Left ventricle myocardium superior (tissue), 1 donor: ENCODE data around the gene SNX4. TPM values are rescaled to one million over a fixed set of nuclear protein-coding genes. Genes with fewer than 3 reads are reported as not detected.
"Not testable (repeated sequence)": the region's sequence is repeated elsewhere in the genome, so short reads cannot be mapped to it uniquely, and the experiment has no call there.

Experiments used
- ATAC-seq: fragments of 200-7000 bp; cut with Tn5 transposase; one replicate; pipeline ENCODE4 v1.9.1; 2020; ENCODE audit warnings: mild to moderate bottlenecking, moderate library complexity
- DNase-seq: peaks from one replicate; pipeline ENCODE4 v3.0.0-alpha.2; 2020
- intact Hi-C: fragments of 100-400 bp; cut with micrococcal nuclease; formaldehyde crosslinking; loops from one replicate; pipeline ENCODE4 v1.11.0; 2022
- long read RNA-seq: library from polyadenylated mRNA; unstranded; transcript quantifications from one replicate; pipeline ENCODE4 v2.0.0, GENCODE V29; 2021
- total RNA-seq: library from RNA; stranded (reverse); fragmentation: NEBNext Ultra II Directional; extraction: Animal tissue kit (Norgen Biotek cat#: 25700); gene quantifications from one replicate; pipeline ENCODE4 v1.2.1, GENCODE V29; 2021
- donor health status: DM: no; HTN: yes; CAD: no; lungs with severe emphysema.

SNX4 gene
- 17.9 TPM for total RNA-seq
- long read RNA-seq, transcript SNX4-201 (14 exons, 2,513 nt): major isoform, 46 of 58 reads
- long read RNA-seq, partial matches to known transcripts: 0 of 58 reads
- long read RNA-seq, other reads (novel, unspliced or antisense): 12 of 58 reads

GRCh38 chr3:125519678-125520562, at the start of gene SNX4:
Gene SNX4, minus strand, starts transcription at chr3:125520202. Its CDS starts 30 bp downstream, at chr3:125520172.
- DNase-seq (peak; percentile 97), ATAC-seq (peak; percentile 99)
- intact Hi-C loops: no loop called here

DNA sequence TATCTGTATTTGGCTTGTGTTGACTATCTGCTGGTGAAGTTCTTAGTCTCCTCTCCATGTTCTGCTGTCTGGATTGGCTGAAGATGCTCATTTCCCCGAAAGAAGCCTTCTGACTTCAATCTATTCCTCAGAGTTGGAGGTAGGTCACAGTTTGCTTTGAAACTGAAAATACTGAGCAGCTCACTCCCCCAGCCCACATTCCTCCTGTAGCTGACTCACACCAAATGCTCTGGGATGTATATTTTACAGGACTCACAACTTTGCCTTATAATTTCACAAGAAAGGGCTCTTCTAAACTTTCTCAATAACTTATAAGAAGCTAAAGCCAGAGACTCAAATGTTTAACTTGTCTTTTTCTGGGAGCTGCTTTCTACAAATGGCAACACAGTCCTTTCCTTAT, 36.3 kb upstream of the SNX4 start:
- DNase-seq (no peak), ATAC-seq (no peak)
- intact Hi-C loops: no loop called here

- ATAC-seq: no peak
- intact Hi-C loops: no loop called here
- no peak for DNase-seq
Observed at GRCh38 chr3:125552401-125552800, 32.4 kb upstream of the SNX4 start.

- intact Hi-C loops: no loop called here
- DNase-seq (no peak), ATAC-seq (no peak)
Observed at GRCh38 chr3:125528920-125529319, 8.9 kb upstream of the SNX4 start.

- intact Hi-C loops: no loop called here
- no peak for DNase-seq
- no peak for ATAC-seq
Observed at GRCh38 chr3:125525153-125525552, 5.2 kb upstream of the SNX4 start.

DNA sequence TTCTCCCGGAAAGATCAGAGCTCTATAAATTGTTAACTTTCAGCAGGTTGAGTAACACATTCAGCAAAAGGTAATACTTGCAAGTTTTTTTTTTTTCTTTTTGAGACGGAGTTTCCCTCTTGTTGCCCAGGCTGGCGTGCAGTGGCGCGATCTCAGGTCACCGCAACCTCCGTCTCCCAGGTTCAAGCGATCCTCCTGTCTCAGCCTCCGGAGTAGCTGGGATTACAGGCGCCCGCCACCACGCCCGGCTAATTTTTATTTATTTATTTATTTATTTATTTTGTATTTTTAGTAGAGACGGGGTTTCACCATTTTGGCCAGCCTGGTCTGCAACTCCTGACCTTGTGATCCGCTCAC, 539 bp upstream of the SNX4 start:
- ATAC-seq, DNase-seq, intact Hi-C loops: not testable (repeated sequence)

DNA sequence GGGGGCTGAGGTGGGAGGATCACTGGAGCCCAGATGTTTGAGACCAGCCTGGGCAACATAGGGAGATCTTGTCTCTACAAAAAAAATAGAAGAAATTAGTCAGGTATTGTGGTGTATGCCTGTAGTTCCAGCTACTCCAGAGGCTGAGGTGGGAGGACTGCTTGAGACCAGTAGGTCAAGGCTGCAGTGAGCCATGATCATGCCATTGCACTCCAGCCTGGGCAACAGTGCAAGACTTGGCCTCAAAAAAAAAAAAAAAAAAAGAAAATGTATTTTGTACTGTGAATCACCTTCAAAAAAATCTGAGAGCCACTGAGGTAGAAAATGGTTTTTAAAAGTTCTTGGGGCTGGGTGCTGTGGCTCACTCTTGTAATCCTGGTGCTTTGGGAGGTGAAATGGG, 4.6 kb downstream of the SNX4 start:
- intact Hi-C loops: no loop called here
- DNase-seq (no peak), ATAC-seq (no peak)

DNA sequence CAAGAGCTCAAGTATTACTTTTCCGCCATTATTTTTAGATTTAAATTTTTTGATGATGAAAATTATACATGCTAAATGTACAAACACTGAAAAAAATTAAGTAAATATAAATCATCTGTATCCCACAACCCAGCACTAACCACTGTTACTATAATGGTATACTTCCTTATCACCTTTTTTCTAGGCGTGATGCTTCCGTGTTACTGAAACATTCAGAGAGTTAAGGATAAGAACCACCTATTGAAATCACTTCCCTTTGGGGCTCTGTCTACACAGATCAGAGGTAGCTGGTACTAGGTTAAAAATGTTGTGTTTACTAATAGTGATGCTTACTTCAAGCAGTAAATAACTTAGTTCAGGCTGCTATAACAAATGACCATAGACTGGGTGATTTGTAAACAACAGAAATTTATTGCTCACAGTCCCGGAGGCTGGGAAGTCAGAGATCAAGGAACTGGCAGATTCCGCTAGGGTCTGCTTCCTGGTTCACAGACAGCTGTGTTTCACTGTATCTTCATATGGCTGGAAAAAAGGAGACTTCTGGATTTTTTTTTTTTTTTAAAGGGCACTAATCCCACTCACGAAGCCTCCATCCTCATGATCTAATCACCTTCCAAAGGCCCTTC, 6.4 kb downstream of the SNX4 start:
- DNase-seq (no peak), ATAC-seq (no peak)
- intact Hi-C loops: no loop called here

DNA sequence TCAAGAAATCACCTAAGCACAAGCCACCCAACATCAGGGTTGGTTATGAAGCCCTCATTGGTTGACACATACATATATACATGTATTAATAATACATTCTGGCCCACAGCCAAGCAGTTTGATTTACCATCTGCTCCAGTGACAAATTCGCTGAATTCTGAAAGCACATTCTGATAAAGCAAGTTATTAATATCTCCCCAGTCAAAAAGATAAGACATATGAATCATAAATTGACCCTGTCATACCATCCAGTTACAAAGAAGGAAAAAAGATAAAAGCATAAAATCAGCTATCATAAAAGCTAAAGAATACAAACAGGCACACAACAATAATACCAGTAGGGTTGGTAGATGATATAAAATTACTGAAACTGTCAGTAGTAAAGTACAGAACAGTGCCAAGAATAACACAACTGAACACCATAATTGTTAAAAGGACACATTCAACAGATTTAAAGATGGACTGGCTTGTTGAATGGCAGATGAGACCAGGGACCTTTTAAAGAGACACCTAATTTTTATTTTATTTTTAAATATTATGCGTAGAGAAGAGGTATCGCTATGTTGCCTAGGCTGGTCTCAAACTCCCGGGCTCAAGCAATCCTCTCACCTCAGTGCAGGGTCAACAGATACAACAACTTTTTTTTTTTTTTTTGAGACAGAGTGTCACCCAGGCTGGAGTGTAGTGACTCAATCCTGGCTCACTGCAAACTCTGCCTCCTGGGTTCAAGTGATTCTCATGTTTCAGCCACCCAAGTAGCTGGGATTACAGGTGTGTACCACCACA, 7.7 kb downstream of the SNX4 start:
- intact Hi-C loops: no loop called here
- ATAC-seq (peak; percentile 26), DNase-seq (no peak)

DNA sequence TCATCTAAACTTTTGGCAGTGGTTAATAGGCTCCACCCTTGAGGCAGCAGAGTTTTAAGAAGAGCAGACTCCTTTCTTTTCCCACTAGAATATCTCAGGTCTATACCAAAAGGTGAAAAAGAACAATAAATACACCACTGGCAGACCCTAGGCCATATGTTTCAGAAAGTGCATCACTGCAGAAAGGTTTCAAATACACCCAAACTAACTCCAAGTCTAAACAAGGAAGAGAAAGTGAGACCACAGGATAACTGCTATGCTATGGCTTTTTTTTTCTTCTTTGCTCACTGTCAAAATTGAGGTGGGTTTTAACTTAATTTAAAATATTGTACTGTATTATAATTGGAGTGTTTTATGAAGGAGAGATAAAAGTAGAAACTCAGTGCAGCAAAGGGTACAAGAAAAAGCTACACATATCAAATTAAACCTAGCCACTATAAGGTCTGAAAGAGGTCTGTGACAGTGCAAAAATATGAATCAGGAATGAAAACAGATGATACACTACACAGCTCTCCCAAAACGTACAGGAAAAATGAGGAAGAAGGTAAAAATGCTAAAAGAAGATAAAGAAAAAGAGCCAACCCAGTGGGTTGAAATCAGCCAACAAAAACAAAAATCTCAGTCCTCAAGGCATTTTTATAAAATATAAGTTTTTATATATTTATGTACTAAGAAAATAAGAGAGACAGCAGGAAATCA, 8.4 kb downstream of the SNX4 start:
- no peak for DNase-seq
- no peak for ATAC-seq
- intact Hi-C loops: no loop called here

- DNase-seq: no peak
- ATAC-seq: no peak
- intact Hi-C loops: no loop called here
Observed at GRCh38 chr3:125507128-125507527, 12.9 kb downstream of the SNX4 start.

DNA sequence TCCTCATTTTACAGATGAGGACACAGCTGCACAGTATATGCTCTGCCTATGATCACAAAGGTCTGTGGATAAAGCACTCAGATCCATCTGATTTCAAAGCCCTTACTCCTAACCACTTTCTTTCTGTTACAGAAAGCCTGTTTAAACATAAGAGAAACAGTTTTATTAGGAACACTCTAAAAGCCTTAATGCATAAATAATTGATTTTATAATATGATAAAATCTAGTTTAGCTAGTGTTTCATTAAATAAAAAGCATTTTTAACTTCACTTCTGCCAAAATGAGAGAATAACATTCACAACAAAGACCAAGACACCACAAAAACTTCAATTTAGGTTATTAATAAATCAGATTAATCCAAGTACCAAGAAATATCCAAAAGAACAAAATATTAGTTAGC, 21.4 kb downstream of the SNX4 start:
- ATAC-seq (no peak), DNase-seq (no peak)
- intact Hi-C loops: no loop called here

DNA sequence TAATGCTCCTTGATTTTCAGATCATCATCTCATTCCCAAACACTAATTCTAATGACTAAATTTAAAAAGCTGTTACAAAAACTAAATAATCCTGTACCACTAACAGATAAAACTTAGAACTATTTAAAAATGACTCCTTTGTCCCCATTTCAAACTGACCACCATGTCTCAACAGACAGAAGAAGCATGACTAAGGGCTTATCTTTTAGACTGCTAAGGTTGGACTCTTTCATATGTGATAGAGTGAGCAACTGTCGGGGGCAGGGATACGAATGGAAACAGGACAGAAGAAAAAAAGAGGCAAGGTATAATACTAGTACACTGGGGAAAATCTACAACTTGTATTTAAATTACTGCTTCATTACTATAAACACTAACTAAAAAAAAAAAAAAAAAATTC, 23.3 kb downstream of the SNX4 start:
- no peak for ATAC-seq
- DNase-seq: no peak
- intact Hi-C loops: no loop called here

- ATAC-seq (no peak), DNase-seq (no peak)
- intact Hi-C loops: no loop called here
Observed at GRCh38 chr3:125482406-125482805, 37.6 kb downstream of the SNX4 start.

GRCh38 chr3:125481786-125482185, 38.2 kb downstream of the SNX4 start:
- DNase-seq (no peak), ATAC-seq (no peak)
- intact Hi-C loops: no loop called here

- ATAC-seq, intact Hi-C loops, DNase-seq: not testable (repeated sequence)
Observed at GRCh38 chr3:125481375-125481759, 38.6 kb downstream of the SNX4 start.

DNA sequence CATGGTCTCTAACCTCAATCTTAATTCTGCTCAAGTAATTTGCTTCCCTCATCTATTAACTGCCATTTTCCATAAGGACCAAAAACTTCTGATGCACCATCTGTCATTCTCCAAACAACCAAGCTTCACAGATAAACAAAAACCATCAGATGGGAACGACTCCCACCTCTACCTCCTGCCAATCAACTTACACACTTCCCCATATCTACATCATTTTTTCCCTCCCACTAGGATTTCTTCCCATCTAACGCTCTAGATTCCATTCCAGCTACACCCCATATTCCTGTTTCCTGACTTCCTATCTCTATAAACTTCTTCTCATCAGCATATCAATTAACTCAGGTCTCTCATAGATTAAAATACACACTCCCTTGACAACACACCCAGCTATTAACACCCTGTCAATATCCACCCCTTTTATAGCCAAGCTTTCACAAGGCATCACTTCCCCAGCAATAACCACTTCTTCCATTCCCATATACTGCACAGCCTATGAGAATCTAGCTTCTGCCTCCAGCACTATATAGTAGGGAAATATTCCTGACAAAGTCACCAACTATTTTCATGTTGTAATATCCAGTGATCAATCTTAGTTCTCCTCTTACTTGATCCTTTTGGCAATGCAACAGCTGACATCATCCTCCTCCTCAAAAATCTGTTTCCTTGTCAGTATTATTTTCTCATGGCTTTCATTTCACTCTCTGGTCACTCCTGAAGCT, 39.2 kb downstream of the SNX4 start:
- intact Hi-C loops: no loop called here
- ATAC-seq: no peak
- DNase-seq: no peak

DNA sequence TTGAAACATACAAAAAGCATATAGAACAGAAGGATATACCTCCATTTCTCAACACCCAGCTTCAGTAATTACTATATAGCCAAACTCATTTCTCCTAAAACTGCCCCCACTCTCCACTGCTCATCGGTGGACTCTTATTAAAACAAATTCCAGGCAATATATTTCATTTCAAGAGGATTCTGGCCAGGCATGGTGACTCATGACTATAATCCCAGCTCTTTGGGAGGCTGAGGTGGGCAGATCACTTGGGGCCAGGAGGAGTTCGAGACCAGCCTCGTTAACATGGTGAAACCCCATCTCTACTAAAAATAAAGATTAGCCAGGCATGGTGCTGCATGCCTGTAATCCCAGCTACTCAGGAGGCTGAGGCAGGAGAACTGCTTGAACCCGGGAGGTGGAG, 40.9 kb downstream of the SNX4 start:
- DNase-seq (no peak), ATAC-seq (no peak)
- intact Hi-C loops: no loop called here

DNA sequence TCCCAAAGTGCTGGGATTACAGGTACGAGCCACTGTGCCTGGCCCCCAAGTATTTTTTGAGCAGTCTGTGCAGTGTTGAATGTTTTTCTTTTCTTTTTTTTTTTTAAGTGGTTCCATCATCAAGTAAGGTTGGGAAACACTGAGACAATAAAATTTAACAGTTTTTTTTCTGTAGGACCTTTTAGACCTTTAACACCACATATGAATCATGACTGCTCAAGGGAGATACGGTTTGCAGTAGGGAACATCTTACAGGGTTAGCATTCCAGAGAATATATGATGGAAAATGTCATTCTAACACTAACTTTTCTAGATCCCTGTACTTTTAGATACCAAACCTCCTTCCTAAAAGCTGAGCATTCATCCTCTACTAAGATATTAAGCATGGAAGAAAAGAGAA, 41.7 kb downstream of the SNX4 start:
- no peak for DNase-seq
- ATAC-seq: no peak
- intact Hi-C loops: no loop called here
